GM21515 (cell line): ENCODE measurements around the gene DISC1.

Experiments used
- ATAC-seq: cut with Tn5 transposase; IDR thresholded peaks from one replicate; pipeline ENCODE4 v1.9.1; 2021; ENCODE audit not compliant: unreplicated experiment

Gene DISC1

GRCh38 chr1:232018231-232019025 lies 391.8 kb downstream of the DISC1 start:
- ATAC-seq, result no peak

- no peak for ATAC-seq
Measured at GRCh38 chr1:232019026-232019340, 392.4 kb downstream of the DISC1 start.

- ATAC-seq, result no peak
Measured at GRCh38 chr1:232020352-232020751, 393.8 kb downstream of the DISC1 start.

- ATAC-seq, result no peak
Measured at GRCh38 chr1:232029315-232029714, 402.7 kb downstream of the DISC1 start.

GRCh38 chr1:232031156-232031555 lies 404.6 kb downstream of the DISC1 start:
- no peak for ATAC-seq

GRCh38 chr1:232033285-232033684 lies 406.7 kb downstream of the DISC1 start:
- no peak for ATAC-seq

GRCh38 chr1:232034556-232034955 lies 408.0 kb downstream of the DISC1 start:
- no peak for ATAC-seq

GRCh38 chr1:232036181-232036933 lies 409.8 kb downstream of the DISC1 start:
- no peak for ATAC-seq

GRCh38 chr1:232037774-232038388 lies 411.3 kb downstream of the DISC1 start:
- no peak for ATAC-seq

- ATAC-seq, result no peak
Measured at GRCh38 chr1:232038706-232039677, 412.4 kb downstream of the DISC1 start.

GRCh38 chr1:232040260-232040659 lies 413.7 kb downstream of the DISC1 start:
- ATAC-seq, result no peak

GRCh38 chr1:232044728-232045127 lies 418.1 kb downstream of the DISC1 start:
- ATAC-seq, result no peak

- ATAC-seq, result no peak
Measured at GRCh38 chr1:232045139-232045994, 418.8 kb downstream of the DISC1 start.

GRCh38 chr1:232046451-232047306 lies 420.1 kb downstream of the DISC1 start:
- ATAC-seq, result no peak

- ATAC-seq, result no peak
Measured at GRCh38 chr1:232047473-232047872, 420.9 kb downstream of the DISC1 start.

- no peak for ATAC-seq
Measured at GRCh38 chr1:232048481-232048880, 421.9 kb downstream of the DISC1 start.

GRCh38 chr1:232049335-232049734 lies 422.7 kb downstream of the DISC1 start:
- no peak for ATAC-seq

GRCh38 chr1:232057217-232057895 lies 430.8 kb downstream of the DISC1 start:
- ATAC-seq, result no peak
